MCF 10A (cell line): ENCODE data around the gene LRBA. TPM values are rescaled to one million over a fixed set of nuclear protein-coding genes. Genes with fewer than 3 reads are reported as not detected.

Experiments used
- BruUV-seq: library from RNA; stranded (reverse); fragments of 400-500 nt; replicated peaks from 2 replicates; lab custom pipeline; 2021; lab: Mats Ljungman, UMichigan
- CTCF ChIA-PET: fragments of 300-600 bp; sonication (Branson Sonifier 250); formaldehyde crosslinking; extraction: SDS; loops from one replicate; lab custom pipeline; 2021; ENCODE audit warnings: antibody characterized with exemption, inconsistent platforms; lab: Yijun Ruan, JAX
- POLR2A ChIA-PET: fragments of 300-600, 350-650 bp; sonication (Branson Sonifier 250); formaldehyde crosslinking; extraction: SDS; loops from one replicate; lab custom pipeline; 2020; ENCODE audit warnings: antibody characterized with exemption, inconsistent platforms; lab: Yijun Ruan, JAX
- DNase-seq: peaks from one replicate; pipeline ENCODE4 v3.0.0-alpha.2; 2018; ENCODE audit not compliant: unreplicated experiment
- H3K27ac Mint-ChIP-seq: one replicate; pipeline ENCODE4 v1.8.0; 2022; ENCODE audit warnings: mild to moderate bottlenecking, low read depth, mixed read lengths; ENCODE audit not compliant: unreplicated experiment
- H3K27me3 Mint-ChIP-seq: one replicate; pipeline ENCODE4 v1.8.0; 2022; ENCODE audit warnings: mixed read lengths; ENCODE audit not compliant: insufficient read depth, unreplicated experiment
- H3K36me3 Mint-ChIP-seq: one replicate; pipeline ENCODE4 v1.8.0; 2022; ENCODE audit warnings: mild to moderate bottlenecking, moderate library complexity, mixed read lengths; ENCODE audit not compliant: insufficient read depth, unreplicated experiment
- H3K4me1 Mint-ChIP-seq: one replicate; pipeline ENCODE4 v1.8.0; 2022; ENCODE audit warnings: mixed read lengths; ENCODE audit not compliant: insufficient read depth, unreplicated experiment
- H3K4me3 Mint-ChIP-seq: one replicate; pipeline ENCODE4 v1.8.0; 2022; ENCODE audit warnings: mild to moderate bottlenecking, moderate library complexity, mixed read lengths; ENCODE audit not compliant: unreplicated experiment
- H3K9me3 Mint-ChIP-seq: one replicate; pipeline ENCODE4 v1.8.0; 2022; ENCODE audit warnings: mixed read lengths; ENCODE audit not compliant: unreplicated experiment
- intact Hi-C: fragments of 100-400 bp; cut with micrococcal nuclease; formaldehyde crosslinking; loops from 2 replicates; pipeline ENCODE4 v1.14.1; 2022
- total RNA-seq: library from RNA; stranded (reverse); gene quantifications from 2 replicates; pipeline ENCODE4 v1.2.3, GENCODE V29; 2022
- TF ChIP-seq, protein P1 (sequence below): fragments of 200-600 bp; IDR thresholded peaks from one replicate; pipeline ENCODE4 v1.8.0; 2022; ENCODE audit warnings: antibody characterized with exemption, mild to moderate bottlenecking; ENCODE audit not compliant: unreplicated experiment

Gene LRBA
- total RNA-seq, 1 experiment from 2014 or later: 64.5 TPM

DNA sequence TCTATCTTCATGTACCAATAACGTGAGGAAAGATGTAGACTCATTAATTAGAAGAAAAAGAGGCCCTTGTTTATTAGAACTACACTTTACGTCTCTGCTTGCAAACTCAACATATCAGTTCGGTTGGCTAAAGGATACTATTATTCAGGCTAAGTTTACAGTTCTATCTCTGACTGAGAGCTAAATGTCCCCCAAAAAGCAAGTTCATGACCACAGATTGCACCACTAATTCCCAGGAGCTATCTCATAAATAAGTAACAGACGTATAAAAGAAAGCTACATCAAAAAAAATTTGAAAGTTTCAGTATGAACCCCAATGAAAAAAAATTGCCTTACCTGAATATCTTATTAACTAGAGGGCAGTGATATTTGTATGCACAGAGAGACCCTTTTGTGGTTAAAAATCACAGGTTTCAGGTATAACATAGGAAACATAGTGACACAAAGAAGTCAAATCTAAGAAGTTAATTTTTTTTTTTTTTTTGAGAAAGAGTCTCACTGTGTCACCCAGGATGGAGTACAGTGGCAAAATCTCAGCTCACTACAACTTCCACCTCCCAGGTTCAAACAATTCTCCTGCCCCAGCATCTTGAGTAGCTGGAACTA is 304.2 kb downstream of the LRBA start:
- Mint-ChIP-seq H3K9me3 (no peaks in the 10 kb centered on the region), H3K27me3 (no peaks in the 10 kb centered on the region), H3K27ac (no peak overlapping the region), H3K36me3 (peaks cover 5% of the 10 kb centered on the region), H3K4me1 (no peaks in the 10 kb centered on the region), H3K4me3 (no peak overlapping the region)
- intact Hi-C loops: no loop called here
- TF ChIP-seq, protein P1, sequence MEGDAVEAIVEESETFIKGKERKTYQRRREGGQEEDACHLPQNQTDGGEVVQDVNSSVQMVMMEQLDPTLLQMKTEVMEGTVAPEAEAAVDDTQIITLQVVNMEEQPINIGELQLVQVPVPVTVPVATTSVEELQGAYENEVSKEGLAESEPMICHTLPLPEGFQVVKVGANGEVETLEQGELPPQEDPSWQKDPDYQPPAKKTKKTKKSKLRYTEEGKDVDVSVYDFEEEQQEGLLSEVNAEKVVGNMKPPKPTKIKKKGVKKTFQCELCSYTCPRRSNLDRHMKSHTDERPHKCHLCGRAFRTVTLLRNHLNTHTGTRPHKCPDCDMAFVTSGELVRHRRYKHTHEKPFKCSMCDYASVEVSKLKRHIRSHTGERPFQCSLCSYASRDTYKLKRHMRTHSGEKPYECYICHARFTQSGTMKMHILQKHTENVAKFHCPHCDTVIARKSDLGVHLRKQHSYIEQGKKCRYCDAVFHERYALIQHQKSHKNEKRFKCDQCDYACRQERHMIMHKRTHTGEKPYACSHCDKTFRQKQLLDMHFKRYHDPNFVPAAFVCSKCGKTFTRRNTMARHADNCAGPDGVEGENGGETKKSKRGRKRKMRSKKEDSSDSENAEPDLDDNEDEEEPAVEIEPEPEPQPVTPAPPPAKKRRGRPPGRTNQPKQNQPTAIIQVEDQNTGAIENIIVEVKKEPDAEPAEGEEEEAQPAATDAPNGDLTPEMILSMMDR: no peak
- BruUV-seq: no TSS peak
- CTCF ChIA-PET: interaction anchor here (1.8 kb wide), 1 partner anchor 12 kb away, joined by 6 read pairs; no protein-coding TSS in a partner anchor
- no peak for DNase-seq
- POLR2A ChIA-PET: interaction anchor here (0.7 to 1.8 kb wide), 4 partner anchors 11 to 196 kb away, joined by 3 to 5 read pairs (median 4); no protein-coding TSS in a partner anchor

DNA sequence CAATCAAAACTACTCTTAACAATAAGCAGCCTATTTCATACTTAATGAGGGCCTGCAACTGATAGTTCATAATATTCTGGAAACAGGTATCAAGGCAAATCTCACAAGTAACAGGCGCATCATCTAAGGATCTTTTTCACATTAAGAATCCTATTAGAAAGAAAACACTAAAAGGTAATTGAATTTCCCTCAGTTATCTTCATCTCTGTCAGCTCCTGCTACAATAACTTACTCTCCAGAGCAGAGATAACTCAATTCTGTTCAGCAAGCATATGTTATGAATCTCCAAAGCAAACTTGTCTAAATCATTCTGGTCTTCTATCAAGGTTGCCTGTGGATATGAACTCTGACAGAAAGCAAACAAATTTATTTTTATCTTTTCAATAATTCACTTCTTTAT is 307.1 kb downstream of the LRBA start:
- H3K9me3 Mint-ChIP-seq: no peaks in the 10 kb centered on the region
- CTCF ChIA-PET: no interaction called here

DNA sequence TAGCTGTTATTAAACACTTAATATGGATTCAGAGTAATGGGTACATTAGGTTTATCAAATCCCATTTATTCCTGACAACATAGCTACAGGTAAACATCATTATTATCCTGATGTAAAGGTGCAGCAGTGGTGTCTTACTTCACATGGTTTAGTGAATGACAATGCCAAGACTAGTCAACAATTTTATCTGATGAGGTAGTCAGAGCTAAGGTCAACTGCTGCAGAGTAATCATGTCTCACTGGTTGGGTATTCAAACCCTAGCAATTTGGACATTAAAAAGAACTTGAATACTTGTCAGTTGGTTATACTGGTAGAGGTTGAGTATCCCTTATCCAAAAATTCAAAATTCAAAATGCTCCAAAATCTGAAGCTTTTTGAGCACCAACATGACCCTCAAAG is 315.5 kb downstream of the LRBA start:
- no peaks in the 10 kb centered on the region for H3K9me3 Mint-ChIP-seq
- no TSS peak for BruUV-seq
- no peaks in the 10 kb centered on the region for H3K27me3 Mint-ChIP-seq
- H3K27ac Mint-ChIP-seq: no peak overlapping the region
- no peak for DNase-seq
- H3K4me1 Mint-ChIP-seq: peaks cover 4% of the 10 kb centered on the region
- H3K36me3 Mint-ChIP-seq: no peaks in the 10 kb centered on the region
- TF ChIP-seq, protein P1: no peak
- H3K4me3 Mint-ChIP-seq: no peak overlapping the region
- ChIA-PET POLR2A (interaction anchor here (0.7 to 1.5 kb wide), 3 partner anchors 12 to 51 kb away, joined by 3 to 5 read pairs (median 4); no protein-coding TSS in a partner anchor), CTCF (interaction anchor here (0.5 to 1.7 kb wide), 3 partner anchors 457 to 866 kb away, joined by 3 to 7 read pairs (median 3); no protein-coding TSS in a partner anchor)
- intact Hi-C loops: no loop called here

More for the DNA sequence above, 307.1 kb downstream of the LRBA start:
- BruUV-seq: no TSS peak
- Mint-ChIP-seq H3K27me3 (no peaks in the 10 kb centered on the region), H3K4me3 (no peak overlapping the region), H3K4me1 (no peaks in the 10 kb centered on the region), H3K27ac (no peak overlapping the region), H3K36me3 (peaks cover 5% of the 10 kb centered on the region)
- intact Hi-C loops: no loop called here
- no peak for DNase-seq
- TF ChIP-seq, protein P1: no peak
- POLR2A ChIA-PET: no interaction called here

DNA sequence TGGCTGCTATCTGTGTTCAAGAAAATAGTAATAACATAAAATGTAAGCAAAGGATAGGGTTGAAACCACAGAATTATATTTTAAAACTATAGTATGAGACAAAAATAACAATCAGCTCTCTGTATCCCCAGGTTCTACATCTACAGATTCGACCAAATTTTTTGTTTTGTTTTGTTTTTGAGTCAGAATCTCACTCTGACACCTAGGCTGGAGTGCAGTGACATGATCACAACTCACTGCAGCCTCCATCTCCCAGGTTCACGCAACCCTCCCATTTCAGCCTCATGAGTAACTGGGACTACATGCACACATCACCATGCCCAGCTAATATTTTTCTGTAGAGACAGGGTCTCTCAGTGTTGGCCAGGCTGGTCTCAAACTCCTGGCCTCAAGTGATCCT is 319.9 kb downstream of the LRBA start:
- BruUV-seq: no TSS peak
- Mint-ChIP-seq H3K9me3 (no peaks in the 10 kb centered on the region), H3K4me1 (peaks cover 4% of the 10 kb centered on the region), H3K27ac (no peak overlapping the region), H3K36me3 (peaks cover 5% of the 10 kb centered on the region), H3K27me3 (no peaks in the 10 kb centered on the region), H3K4me3 (no peak overlapping the region)
- ChIA-PET POLR2A (interaction anchor here (0.6 kb wide), 1 partner anchor 25 kb away, joined by 3 read pairs; no protein-coding TSS in a partner anchor), CTCF (no interaction called here)
- TF ChIP-seq, protein P1: no peak
- no peak for DNase-seq
- intact Hi-C loops: no loop called here
